Muscle of back (tissue), 11 donors: ENCODE data around the gene OR2C1. TPM values are rescaled to one million over a fixed set of nuclear protein-coding genes. Genes with fewer than 3 reads are reported as not detected.
A peak's percentile ranks its signal among the peaks of the same experiment; 100 is the strongest.

Experiments used
- DNase-seq, 3 donors: peaks; one replicate each; pipeline versions ENCODE4 v3.0.0 to v3.0.0-alpha.2; 2013
- polyA plus RNA-seq, 10 donors: library from polyadenylated mRNA; unstranded; fragments of 120-200 nt; gene quantifications; one replicate each; pipeline ENCODE4 v1.2.1, GENCODE V29; 2013; ENCODE audit not compliant: insufficient read length in 10 of 10

OR2C1 gene
- polyA plus RNA-seq, 10 donors = 0.20 to 0.50 (median 0.24) TPM; not detected in 2

- no peak for DNase-seq
These were observed 34.1 kb downstream of the OR2C1 start for GRCh38 chr16:3389663-3390338.

- no peak for DNase-seq
These were observed 44.7 kb downstream of the OR2C1 start for GRCh38 chr16:3400446-3400778.

- peak; percentile 99 for DNase-seq
These were observed 45.3 kb downstream of the OR2C1 start, which contains the start of the genes ZNF174 and ZSCAN32 for GRCh38 chr16:3400779-3401688. ZNF174 (plus strand) TSS chr16:3401215; CDS start chr16:3402005, 790 bp downstream. ZSCAN32 (minus strand) TSS chr16:3401004; CDS start chr16:3397557, 3,447 bp downstream.

- DNase-seq = peak in 2 of 3 donors; percentile 0 to 7
These were observed 46.2 kb downstream of the OR2C1 start for GRCh38 chr16:3401719-3402397.

Other genes with a start within 250 kb of the OR2C1 start
- 10 to 100 TPM in 7 of 10 donors, 1 to 10 TPM in 3; 7.5 to 14.6 (median 11.7) TPM for gene ZNF205, start 243.3 kb upstream of the OR2C1 start, polyA plus RNA-seq
- 10 to 100 TPM in 5 of 10 donors, 1 to 10 TPM in 5; 8.1 to 11.6 (median 10.0) TPM for gene ZNF213, start 220.9 kb upstream of the OR2C1 start, polyA plus RNA-seq
- not detected for gene OR1F1, start 167.7 kb upstream of the OR2C1 start, polyA plus RNA-seq
- 1 to 10 TPM; 5.1 to 9.2 (median 6.7) TPM for gene ZNF200, start 120.7 kb upstream of the OR2C1 start, polyA plus RNA-seq
- gene MEFV, start 99.3 kb upstream of the OR2C1 start, polyA plus RNA-seq = under 1 TPM; 0.09 to 0.65 (median 0.24) TPM
- 10 to 100 TPM; 22.9 to 34.2 (median 27.5) TPM for gene ZNF263, start 72.4 kb upstream of the OR2C1 start, polyA plus RNA-seq
- 10 to 100 TPM in 1 of 10 donors, 1 to 10 TPM in 9; 7.2 to 11.6 (median 8.4) TPM for gene TIGD7, start 50.5 kb upstream of the OR2C1 start, polyA plus RNA-seq
- 10 to 100 TPM; 19.4 to 37.1 (median 26.7) TPM for gene ZNF75A, start 50.4 kb upstream of the OR2C1 start, polyA plus RNA-seq
- gene ZSCAN32, start 45.1 kb downstream of the OR2C1 start, polyA plus RNA-seq = 10 to 100 TPM in 6 of 10 donors, 1 to 10 TPM in 4; 4.6 to 13.8 (median 10.9) TPM
- 1 to 10 TPM; 6.8 to 9.6 (median 8.5) TPM for gene ZNF174, start 45.3 kb downstream of the OR2C1 start, polyA plus RNA-seq
- gene ZNF597, start 87.6 kb downstream of the OR2C1 start, polyA plus RNA-seq = 1 to 10 TPM; 1.4 to 2.7 (median 2.3) TPM
- gene NAA60, start 87.8 kb downstream of the OR2C1 start, polyA plus RNA-seq = 10 to 100 TPM; 27.3 to 36.3 (median 31.1) TPM
- not detected for gene C16orf90, start 139.6 kb downstream of the OR2C1 start, polyA plus RNA-seq
- gene CLUAP1, start 145.1 kb downstream of the OR2C1 start, polyA plus RNA-seq = 10 to 100 TPM; 14.8 to 30.1 (median 19.5) TPM
- gene NLRC3, start 221.5 kb downstream of the OR2C1 start, polyA plus RNA-seq = 1 to 10 TPM in 6 of 10 donors, under 1 TPM in 4; 0.60 to 2.9 (median 1.3) TPM